OCI-LY7 (cell line): ENCODE measurements around the gene DNM2. TPM values are rescaled to one million over a fixed set of nuclear protein-coding genes. Genes with fewer than 3 reads are reported as not detected.

Experiments used
- BruUV-seq: library from RNA; stranded (reverse); fragments of 400-500 nt; replicated peaks from 2 replicates; lab custom pipeline; 2021; lab: Mats Ljungman, UMichigan
- CTCF ChIA-PET: fragments of 300-600 bp; sonication (Branson Sonifier 250); formaldehyde crosslinking; loops from one replicate; lab custom pipeline; 2022; ENCODE audit warnings: antibody characterized with exemption; ENCODE audit not compliant: unreplicated experiment; lab: Charles Lee
- POLR2A ChIA-PET: fragments of 300-600 bp; sonication (Branson Sonifier 250); formaldehyde crosslinking; loops from one replicate; lab custom pipeline; 2022; ENCODE audit warnings: antibody characterized with exemption; lab: Charles Lee
- DNase-seq: peaks from one replicate; pipeline ENCODE4 v3.0.0-alpha.2; 2015; ENCODE audit warnings: low spot score
- H2AFZ ChIP-seq: fragments of 200-600 bp; sonication (generic), shearing (Covaris generic); 2 replicates; pipeline ENCODE4 v1.6.1; 2014; ENCODE audit warnings: mild to moderate bottlenecking, antibody characterized with exemption, low read length, moderate library complexity
- H3K27ac ChIP-seq: fragments of 200-600 bp; sonication (generic); 2 replicates; pipeline ENCODE4 v1.5.1; 2014; ENCODE audit warnings: mixed run types, low read depth, mild to moderate bottlenecking, moderate library complexity, low read length, inconsistent platforms; ENCODE audit not compliant: poor library complexity, severe bottlenecking
- H3K36me3 ChIP-seq: fragments of 200-600 bp; sonication (generic); 2 replicates; pipeline ENCODE4 v1.6.1; 2014; ENCODE audit warnings: mild to moderate bottlenecking, antibody characterized with exemption, low read length, moderate library complexity, mixed read lengths; ENCODE audit not compliant: insufficient read depth
- H3K4me1 ChIP-seq: fragments of 200-600 bp; sonication (generic); 2 replicates; pipeline ENCODE4 v1.5.1; 2014; ENCODE audit warnings: mild to moderate bottlenecking, low read length; ENCODE audit not compliant: insufficient read depth, poor library complexity, severe bottlenecking
- H3K4me2 ChIP-seq: fragments of 200-600 bp; sonication (generic); 2 replicates; pipeline ENCODE4 v1.6.1; 2014; ENCODE audit warnings: mild to moderate bottlenecking, low read length
- H3K4me3 ChIP-seq: fragments of 200-600 bp; sonication (generic); 2 replicates; pipeline ENCODE4 v1.5.1; 2014; ENCODE audit warnings: mild to moderate bottlenecking, low read depth, low read length; ENCODE audit not compliant: poor library complexity, severe bottlenecking
- H3K79me2 ChIP-seq: fragments of 200-600 bp; sonication (generic); 2 replicates; pipeline ENCODE4 v1.6.1; 2016; ENCODE audit warnings: low read depth, mild to moderate bottlenecking, low read length, moderate library complexity, mixed read lengths; ENCODE audit not compliant: insufficient read depth
- H3K9me2 ChIP-seq: fragments of 200-600 bp; sonication (generic); 2 replicates; pipeline ENCODE4 v1.6.1; 2016; ENCODE audit warnings: mild to moderate bottlenecking, low read length, mixed read lengths; ENCODE audit not compliant: insufficient read depth
- H3K9me3 ChIP-seq: fragments of 200-600 bp; sonication (generic); 2 replicates; pipeline ENCODE4 v1.6.1; 2014; ENCODE audit warnings: mild to moderate bottlenecking, mixed run types, low read length, mixed read lengths
- H4K20me1 ChIP-seq: fragments of 200-600 bp; sonication (generic); 2 replicates; pipeline ENCODE4 v1.6.1; 2014; ENCODE audit warnings: mild to moderate bottlenecking, antibody characterized with exemption, low read length, moderate library complexity, mixed read lengths; ENCODE audit not compliant: insufficient read depth
- EZH2phosphoT487 ChIP-seq: fragments of 200-600 bp; sonication (generic); IDR thresholded peaks from 2 replicates; pipeline ENCODE4 v1.6.1; 2018; ENCODE audit warnings: low read depth, borderline replicate concordance, mild to moderate bottlenecking, mixed run types, antibody characterized with exemption, low read length, moderate library complexity, mixed read lengths
- intact Hi-C: fragments of 100-400 bp; cut with micrococcal nuclease; formaldehyde crosslinking; loops from one replicate; pipeline ENCODE4 v1.10.0; 2022; ENCODE audit not compliant: unreplicated experiment
- microRNA-seq: library from miRNA; unstranded; fragments of <30 nt; microRNA quantifications from one replicate; pipeline ENCODE4 v1.2.0, GENCODE V29; 2022; ENCODE audit warnings: borderline replicate concordance
- small RNA-seq: library from RNA; depleted of rRNA; stranded (forward); fragments of <200 nt; gene quantifications from one replicate; pipeline ENCODE3, GENCODE V24; 2014
- total RNA-seq, 2 experiments: library from RNA; depleted of rRNA in 1 of 2; stranded (reverse); fragments of >200 nt in 1 of 2; shearing (Covaris generic) in 1 of 2; gene quantifications; 2 replicates each; pipeline ENCODE4 v1.2.3, GENCODE V29; 2014 to 2022
- TF ChIP-seq, protein P1 (sequence below): fragments of 200-600 bp; sonication (generic); conservative IDR thresholded peaks from 2 replicates; pipeline ENCODE4 v1.5.1; 2014; ENCODE audit warnings: mild to moderate bottlenecking, antibody characterized with exemption, low read length, moderate library complexity, mixed read lengths

Gene DNM2
- total RNA-seq, 2 experiments from 2014 or later: 139 to 165 TPM

DNA sequence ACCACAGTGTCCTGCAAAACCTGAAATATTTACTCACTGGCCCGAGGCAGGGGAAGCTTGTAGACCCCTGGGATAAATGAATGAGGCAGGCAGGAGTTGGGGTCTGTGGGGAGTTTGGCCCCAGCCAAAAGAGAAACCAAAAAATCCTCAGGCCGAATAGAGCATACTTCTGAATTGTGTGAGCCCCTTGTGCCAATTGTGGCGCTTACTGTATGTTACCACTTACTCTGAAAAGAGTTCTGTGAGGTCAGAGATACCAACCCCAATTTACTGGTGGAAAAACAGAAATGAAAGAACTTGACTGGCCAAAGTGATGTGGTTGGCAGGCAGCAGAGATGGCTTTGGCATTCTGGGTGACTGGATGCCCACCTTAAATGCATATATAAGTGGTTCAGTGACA is 160.4 kb downstream of the DNM2 start:
- Histone ChIP-seq H4K20me1 (no peaks in the 10 kb centered on the region), H3K4me2 (peak overlapping the region; percentile 86), H3K4me3 (peak overlapping the region; percentile 66), H3K4me1 (peaks cover 62% of the 10 kb centered on the region), H3K9me3 (no peaks in the 10 kb centered on the region), H2AFZ (no peak overlapping the region; the same call in 1 of the 2 replicates), H3K79me2 (peaks cover 100% of the 10 kb centered on the region), H3K9me2 (no peaks in the 10 kb centered on the region), H3K27ac (peak overlapping the region; percentile 90), H3K36me3 (peaks cover 45% of the 10 kb centered on the region)
- TF ChIP-seq EZH2phosphoT487: no peak
- TF ChIP-seq, protein P1, sequence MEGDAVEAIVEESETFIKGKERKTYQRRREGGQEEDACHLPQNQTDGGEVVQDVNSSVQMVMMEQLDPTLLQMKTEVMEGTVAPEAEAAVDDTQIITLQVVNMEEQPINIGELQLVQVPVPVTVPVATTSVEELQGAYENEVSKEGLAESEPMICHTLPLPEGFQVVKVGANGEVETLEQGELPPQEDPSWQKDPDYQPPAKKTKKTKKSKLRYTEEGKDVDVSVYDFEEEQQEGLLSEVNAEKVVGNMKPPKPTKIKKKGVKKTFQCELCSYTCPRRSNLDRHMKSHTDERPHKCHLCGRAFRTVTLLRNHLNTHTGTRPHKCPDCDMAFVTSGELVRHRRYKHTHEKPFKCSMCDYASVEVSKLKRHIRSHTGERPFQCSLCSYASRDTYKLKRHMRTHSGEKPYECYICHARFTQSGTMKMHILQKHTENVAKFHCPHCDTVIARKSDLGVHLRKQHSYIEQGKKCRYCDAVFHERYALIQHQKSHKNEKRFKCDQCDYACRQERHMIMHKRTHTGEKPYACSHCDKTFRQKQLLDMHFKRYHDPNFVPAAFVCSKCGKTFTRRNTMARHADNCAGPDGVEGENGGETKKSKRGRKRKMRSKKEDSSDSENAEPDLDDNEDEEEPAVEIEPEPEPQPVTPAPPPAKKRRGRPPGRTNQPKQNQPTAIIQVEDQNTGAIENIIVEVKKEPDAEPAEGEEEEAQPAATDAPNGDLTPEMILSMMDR: no peak
- intact Hi-C loops: loop anchor here (10.0 kb wide), 1 partner anchor 313 kb away; the partner anchor contains the start of genes CDKN2D and KRI1
- peak; percentile 50 for DNase-seq
- ChIA-PET CTCF (no interaction called here), POLR2A (interaction anchor here (0.8 to 3.1 kb wide), 3 partner anchors 10 to 93 kb away, joined by 3 to 19 read pairs (median 3); partner anchors contain the start of gene TMED1)
- BruUV-seq: TSS peak; percentile 82

Small RNAs within 50 kb of the gene (microRNA-seq; reads per million reads assigned to microRNA genes)
- not detected for gene MIR199A1
- 2.3 reads per million for gene MIR4748
- not detected for gene MIR638
- 3.0 reads per million for gene MIR6793

Small RNAs within 50 kb of the gene (small RNA-seq; reads per million reads assigned to genes)
- gene MIR199A1 (not detected), gene MIR4748 (not detected), gene MIR638 (not detected), gene MIR6793 (not detected)

Other genes starting within 250 kb of the DNM2 start
- 65.9 and 68.9 TPM in 2 replicates for gene KEAP1, start 214.7 kb upstream of the DNM2 start, total RNA-seq (2014; rRNA removed; shearing (Covaris generic))
- gene KEAP1, start 214.7 kb upstream of the DNM2 start, total RNA-seq (2022): 64.9 and 93.5 TPM in 2 replicates
- not detected in 2 replicates for gene S1PR5, start 200.6 kb upstream of the DNM2 start, total RNA-seq (2014; rRNA removed; shearing (Covaris generic))
- gene S1PR5, start 200.6 kb upstream of the DNM2 start, total RNA-seq (2022): not detected in 2 replicates
- gene ATG4D, start 174.2 kb upstream of the DNM2 start, total RNA-seq (2014; rRNA removed; shearing (Covaris generic)): 21.1 and 29.6 TPM in 2 replicates
- gene ATG4D, start 174.2 kb upstream of the DNM2 start, total RNA-seq (2022): 46.8 and 48.2 TPM in 2 replicates
- 44.9 and 53.6 TPM in 2 replicates for gene KRI1, start 152.1 kb upstream of the DNM2 start, total RNA-seq (2014; rRNA removed; shearing (Covaris generic))
- 57.0 and 58.4 TPM in 2 replicates for gene KRI1, start 152.1 kb upstream of the DNM2 start, total RNA-seq (2022)
- gene CDKN2D, start 149.1 kb upstream of the DNM2 start, total RNA-seq (2014; rRNA removed; shearing (Covaris generic)): 22.4 and 25.3 TPM in 2 replicates
- 26.6 and 28.1 TPM in 2 replicates for gene CDKN2D, start 149.1 kb upstream of the DNM2 start, total RNA-seq (2022)
- 0.44 TPM in 1 of 2 replicates, not detected in the other for gene AP1M2, start 130.8 kb upstream of the DNM2 start, total RNA-seq (2014; rRNA removed; shearing (Covaris generic))
- gene AP1M2, start 130.8 kb upstream of the DNM2 start, total RNA-seq (2022): not detected in 2 replicates
- gene SLC44A2, start 92.5 kb upstream of the DNM2 start, total RNA-seq (2014; rRNA removed; shearing (Covaris generic)): 104 and 115 TPM in 2 replicates
- 197 and 248 TPM in 2 replicates for gene SLC44A2, start 92.5 kb upstream of the DNM2 start, total RNA-seq (2022)
- gene ILF3, start 63.7 kb upstream of the DNM2 start, total RNA-seq (2014; rRNA removed; shearing (Covaris generic)): 308 and 347 TPM in 2 replicates
- 553 and 569 TPM in 2 replicates for gene ILF3, start 63.7 kb upstream of the DNM2 start, total RNA-seq (2022)
- gene QTRT1, start 16.6 kb upstream of the DNM2 start, total RNA-seq (2014; rRNA removed; shearing (Covaris generic)): 30.8 and 39.8 TPM in 2 replicates
- gene QTRT1, start 16.6 kb upstream of the DNM2 start, total RNA-seq (2022): 42.5 and 59.7 TPM in 2 replicates
- gene TMED1, start 118.1 kb downstream of the DNM2 start, total RNA-seq (2014; rRNA removed; shearing (Covaris generic)): 20.8 and 22.5 TPM in 2 replicates
- 13.2 and 13.7 TPM in 2 replicates for gene TMED1, start 118.1 kb downstream of the DNM2 start, total RNA-seq (2022)
- gene C19orf38, start 130.3 kb downstream of the DNM2 start, total RNA-seq (2014; rRNA removed; shearing (Covaris generic)): 4.2 and 5.2 TPM in 2 replicates
- gene C19orf38, start 130.3 kb downstream of the DNM2 start, total RNA-seq (2022): 4.9 and 7.5 TPM in 2 replicates
- gene CARM1, start 153.5 kb downstream of the DNM2 start, total RNA-seq (2014; rRNA removed; shearing (Covaris generic)): 35.1 and 41.2 TPM in 2 replicates
- 107 and 108 TPM in 2 replicates for gene CARM1, start 153.5 kb downstream of the DNM2 start, total RNA-seq (2022)
- gene YIPF2, start 210.6 kb downstream of the DNM2 start, total RNA-seq (2014; rRNA removed; shearing (Covaris generic)): 26.7 and 31.8 TPM in 2 replicates
- gene YIPF2, start 210.6 kb downstream of the DNM2 start, total RNA-seq (2022): 27.5 and 31.5 TPM in 2 replicates
- gene TIMM29, start 210.7 kb downstream of the DNM2 start, total RNA-seq (2014; rRNA removed; shearing (Covaris generic)): 24.1 and 28.3 TPM in 2 replicates
- 26.2 and 27.3 TPM in 2 replicates for gene TIMM29, start 210.7 kb downstream of the DNM2 start, total RNA-seq (2022)
- 360 and 409 TPM in 2 replicates for gene SMARCA4, start 243.0 kb downstream of the DNM2 start, total RNA-seq (2014; rRNA removed; shearing (Covaris generic))
- 554 and 581 TPM in 2 replicates for gene SMARCA4, start 243.0 kb downstream of the DNM2 start, total RNA-seq (2022)